SU-DHL-6 (cell line): ENCODE data around the gene UBE3C.

Source experiments
- EZH2phosphoT487 ChIP-seq: fragments of 200-600 bp; sonication (generic), shearing (Covaris generic); conservative IDR thresholded peaks from 2 replicates; pipeline ENCODE4 v1.6.1; 2018; ENCODE audit warnings: mild to moderate bottlenecking, antibody characterized with exemption, low read length, moderate library complexity, mixed read lengths
- TF ChIP-seq, protein P1 (sequence below): fragments of 200-600 bp; sonication (generic); IDR thresholded peaks from one replicate; pipeline ENCODE4 v1.5.1; 2017; ENCODE audit warnings: antibody characterized with exemption, mild to moderate bottlenecking, low read length, moderate library complexity; ENCODE audit not compliant: insufficient read depth, poor library complexity, severe bottlenecking

DNA sequence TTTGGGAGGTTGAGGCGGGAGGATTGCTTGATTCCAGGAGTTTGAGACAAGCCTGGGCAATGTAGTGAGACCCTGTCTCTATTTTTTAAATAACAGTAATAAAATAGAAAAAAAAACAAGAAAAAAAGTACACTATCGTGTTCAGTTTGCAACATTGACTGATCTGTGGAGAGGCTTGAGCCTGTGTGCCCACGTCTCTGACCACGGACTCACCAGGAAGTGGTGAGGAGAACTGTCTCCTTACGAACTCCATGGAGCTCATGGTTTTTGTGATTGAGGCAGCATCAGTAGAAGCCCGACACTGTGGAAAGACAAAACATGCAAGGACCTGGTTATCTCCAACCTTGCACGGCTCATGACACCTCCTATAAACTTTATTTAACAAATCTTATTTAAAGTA is 174.2 kb downstream of the UBE3C start:
- TF ChIP-seq, protein P1, sequence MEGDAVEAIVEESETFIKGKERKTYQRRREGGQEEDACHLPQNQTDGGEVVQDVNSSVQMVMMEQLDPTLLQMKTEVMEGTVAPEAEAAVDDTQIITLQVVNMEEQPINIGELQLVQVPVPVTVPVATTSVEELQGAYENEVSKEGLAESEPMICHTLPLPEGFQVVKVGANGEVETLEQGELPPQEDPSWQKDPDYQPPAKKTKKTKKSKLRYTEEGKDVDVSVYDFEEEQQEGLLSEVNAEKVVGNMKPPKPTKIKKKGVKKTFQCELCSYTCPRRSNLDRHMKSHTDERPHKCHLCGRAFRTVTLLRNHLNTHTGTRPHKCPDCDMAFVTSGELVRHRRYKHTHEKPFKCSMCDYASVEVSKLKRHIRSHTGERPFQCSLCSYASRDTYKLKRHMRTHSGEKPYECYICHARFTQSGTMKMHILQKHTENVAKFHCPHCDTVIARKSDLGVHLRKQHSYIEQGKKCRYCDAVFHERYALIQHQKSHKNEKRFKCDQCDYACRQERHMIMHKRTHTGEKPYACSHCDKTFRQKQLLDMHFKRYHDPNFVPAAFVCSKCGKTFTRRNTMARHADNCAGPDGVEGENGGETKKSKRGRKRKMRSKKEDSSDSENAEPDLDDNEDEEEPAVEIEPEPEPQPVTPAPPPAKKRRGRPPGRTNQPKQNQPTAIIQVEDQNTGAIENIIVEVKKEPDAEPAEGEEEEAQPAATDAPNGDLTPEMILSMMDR, result no peak
- TF ChIP-seq EZH2phosphoT487, result no peak
